HepG2 (cell line): ENCODE measurements around the gene PDCD2.

Experiments used
- CBX1 ChIP-seq: IDR thresholded peaks from one replicate; pipeline ENCODE4 v1.6.1; 2016; ENCODE audit warnings: antibody characterized with exemption, low read depth
- HDAC6 ChIP-seq: fragments of 200-600 bp; sonication (generic); IDR thresholded peaks from 2 replicates; pipeline ENCODE4 v1.7.0; 2017; ENCODE audit warnings: mild to moderate bottlenecking, antibody characterized with exemption, low read length, low read depth
- MBD4 ChIP-seq: IDR thresholded peaks from 2 replicates; pipeline ENCODE4 v1.6.1; 2012; ENCODE audit warnings: low read length, inconsistent platforms, borderline replicate concordance
- PHF21A ChIP-seq: sonication (generic); formaldehyde crosslinking; IDR thresholded peaks from 2 replicates; pipeline ENCODE4 v1.5.0; 2020; ENCODE audit warnings: mild to moderate bottlenecking, missing genetic modification reagents
- POLR2AphosphoS5 ChIP-seq: IDR thresholded peaks from 2 replicates; pipeline ENCODE4 v1.6.1; 2012; ENCODE audit warnings: low read depth, low read length
- RAD21 ChIP-seq: fragments of 450-650 bp; formaldehyde crosslinking; IDR thresholded peaks from 2 replicates; pipeline ENCODE4 v1.5.0; 2020; ENCODE audit warnings: mild to moderate bottlenecking
- RAD51 ChIP-seq: fragments of 450-650 bp; IDR thresholded peaks from 2 replicates; pipeline ENCODE4 v1.6.1; 2016; ENCODE audit warnings: borderline replicate concordance
- TAF15 ChIP-seq: fragments of 200-400 bp; formaldehyde crosslinking; IDR thresholded peaks from one replicate; pipeline ENCODE4 v1.6.1; 2018; ENCODE audit warnings: mild to moderate bottlenecking, low read depth, low read length; ENCODE audit not compliant: poor library complexity, severe bottlenecking
- TBP ChIP-seq: sonication (generic); formaldehyde crosslinking; IDR thresholded peaks from 2 replicates; pipeline ENCODE4 v1.5.0; 2020; ENCODE audit warnings: missing genetic modification reagents
- ZNF30 ChIP-seq: sonication (generic); formaldehyde crosslinking; IDR thresholded peaks from 2 replicates; pipeline ENCODE4 v1.5.0; 2020; ENCODE audit warnings: mild to moderate bottlenecking, missing genetic modification reagents
- ZNF552 ChIP-seq: sonication (generic); formaldehyde crosslinking; IDR thresholded peaks from 2 replicates; pipeline ENCODE4 v1.9.0; 2022; ENCODE audit warnings: missing genetic modification reagents, mild to moderate bottlenecking, borderline replicate concordance
- ZNF710 ChIP-seq: sonication (generic); formaldehyde crosslinking; IDR thresholded peaks from 2 replicates; pipeline ENCODE4 v1.5.0; 2020; ENCODE audit warnings: mild to moderate bottlenecking, missing genetic modification reagents, borderline replicate concordance

- TF ChIP-seq RAD51 (no peak), ZNF30 (CRISPR knock-in tag) (no peak), CBX1 (no peak), ZNF710 (no peak), PHF21A (CRISPR knock-in tag) (no peak), RAD21 (CRISPR knock-in tag) (no peak), POLR2AphosphoS5 (no peak; the same call in 1 of the 2 replicates), MBD4 (no peak), HDAC6 (no peak), ZNF552 (CRISPR knock-in tag) (no peak), TAF15 (no peak), TBP (no peak)
Observed at GRCh38 chr6:170542031-170542719, 42.3 kb downstream of the PDCD2 start.
